CD8-positive, alpha-beta T cell (primary cell): ENCODE data around the gene SIRT2. TPM values are rescaled to one million over a fixed set of nuclear protein-coding genes. Genes with fewer than 3 reads are reported as not detected.

Source experiments
- total RNA-seq, 46 experiments: library from RNA in 2 of 46; stranded (reverse) in 2 of 46; gene quantifications; one replicate each; pipeline ENCODE4 v1.2.3 and lab custom pipeline; 2021 to 2026

The SIRT2 gene
- total RNA-seq, 2 experiments from 2014 or later = 90.6 to 95.1 TPM

Other genes starting within 250 kb of the SIRT2 start
- 1 to 10 TPM; 2.7 to 3.2 TPM for gene CAPN12, start 155.1 kb downstream of the SIRT2 start, total RNA-seq
- gene LGALS7, start 126.1 kb downstream of the SIRT2 start, total RNA-seq = not detected
- gene LGALS7B, start 110.4 kb downstream of the SIRT2 start, total RNA-seq = not detected
- gene LGALS4, start 86.7 kb downstream of the SIRT2 start, total RNA-seq = 1 to 10 TPM; 1.8 to 3.4 TPM
- gene ECH1, start 67.8 kb downstream of the SIRT2 start, total RNA-seq = 10 to 100 TPM; 30.1 to 32.8 TPM
- 100 to 1,000 TPM; 615 to 625 TPM for gene HNRNPL, start 49.6 kb downstream of the SIRT2 start, total RNA-seq
- gene RINL, start 21.3 kb downstream of the SIRT2 start, total RNA-seq = 10 to 100 TPM; 18.1 to 18.4 TPM
- gene NFKBIB, start 351 bp upstream of the SIRT2 start, total RNA-seq = 10 to 100 TPM; 62.9 to 66.1 TPM
- 1 to 10 TPM in 1 of 2 experiments, under 1 TPM in 1; 0.97 to 1.0 TPM for gene CCER2, start 12.6 kb upstream of the SIRT2 start, total RNA-seq
- 10 to 100 TPM; 24.3 to 26.1 TPM for gene SARS2, start 31.1 kb upstream of the SIRT2 start, total RNA-seq
- 10 to 100 TPM; 14.4 to 15.7 TPM for gene MRPS12, start 31.3 kb upstream of the SIRT2 start, total RNA-seq
- not detected for gene FBXO17, start 76.1 kb upstream of the SIRT2 start, total RNA-seq
- gene FBXO27, start 132.9 kb upstream of the SIRT2 start, total RNA-seq = not detected
- not detected for gene ACP7, start 184.8 kb upstream of the SIRT2 start, total RNA-seq
- 1 to 10 TPM; 6.4 to 7.8 TPM for gene PAK4, start 226.2 kb upstream of the SIRT2 start, total RNA-seq